Lower leg skin (tissue), 4 donors: ENCODE measurements around the gene ZNF75A. TPM values are rescaled to one million over a fixed set of nuclear protein-coding genes. Genes with fewer than 3 reads are reported as not detected.

Experiments
- DNase-seq, 2 donors: peaks; one replicate each; pipeline ENCODE4 v3.0.0-alpha.2; 2019; ENCODE audit warnings: low spot score in 2 of 2
- H3K4me3 ChIP-seq: fragments of 200-600 bp; sonication (generic); 2 replicates; pipeline ENCODE4 v1.5.1; 2017; ENCODE audit warnings: mild to moderate bottlenecking, low read depth; ENCODE audit not compliant: poor library complexity, severe bottlenecking
- CTCF ChIP-seq, 3 donors: fragments of 450-650 bp; IDR thresholded peaks; one replicate each; pipeline ENCODE4 v1.5.1; 2016; ENCODE audit warnings: antibody characterized with exemption in 3 of 3, mild to moderate bottlenecking in 3 of 3, moderate library complexity in 2 of 3
- POLR2A ChIP-seq, 2 donors: fragments of 450-650 bp; IDR thresholded peaks; one replicate each; pipeline ENCODE4 v1.6.1; 2016 to 2017; ENCODE audit warnings: antibody characterized with exemption in 2 of 2, mild to moderate bottlenecking in 1 of 2, moderate library complexity in 1 of 2
- WGBS, 2 donors: methylation state at CpG; one replicate each; pipeline ENCODE4 v1.1.5; 2018; 5-methylcytosine and 5-hydroxymethylcytosine counted together
- intact Hi-C: fragments of 100-400 bp; cut with DNase I; formaldehyde crosslinking; loops from one replicate; pipeline ENCODE4 v1.15.0; 2023; ENCODE audit warnings: low total_unique reads
- total RNA-seq, 4 donors: library from RNA; depleted of rRNA; stranded (reverse); fragments of >200 nt; gene quantifications; one replicate each; pipeline ENCODE4 v1.1.0, GENCODE V29; 2016

The ZNF75A gene
- total RNA-seq, 4 donors from 2014 or later = 13.3 to 23.5 (median 18.2) TPM

GRCh38 chr16:3348547-3349167 lies 43.4 kb downstream of the ZNF75A start:
- DNase-seq = no peak
- TF ChIP-seq POLR2A (IDR thresholded peaks at IDR 0.05) = no peak
- no peak for TF ChIP-seq CTCF (IDR thresholded peaks at IDR 0.05)
- intact Hi-C loops = no loop called here
- 49 to 62% methylated on average over 4 of the region's 4 CpGs for whole genome bisulfite sequencing, 2 donors
- no peak overlapping the region for H3K4me3 ChIP-seq

- H3K4me3 ChIP-seq = no peak overlapping the region
- TF ChIP-seq POLR2A (IDR thresholded peaks at IDR 0.05) (no peak), CTCF (IDR thresholded peaks at IDR 0.05) (no peak)
- 65 to 69% methylated on average over 13 of the region's 13 CpGs for WGBS, 2 donors
- no peak for DNase-seq
- intact Hi-C loops = no loop called here
These were observed 43.9 kb downstream of the ZNF75A start for GRCh38 chr16:3349175-3349574.

DNA sequence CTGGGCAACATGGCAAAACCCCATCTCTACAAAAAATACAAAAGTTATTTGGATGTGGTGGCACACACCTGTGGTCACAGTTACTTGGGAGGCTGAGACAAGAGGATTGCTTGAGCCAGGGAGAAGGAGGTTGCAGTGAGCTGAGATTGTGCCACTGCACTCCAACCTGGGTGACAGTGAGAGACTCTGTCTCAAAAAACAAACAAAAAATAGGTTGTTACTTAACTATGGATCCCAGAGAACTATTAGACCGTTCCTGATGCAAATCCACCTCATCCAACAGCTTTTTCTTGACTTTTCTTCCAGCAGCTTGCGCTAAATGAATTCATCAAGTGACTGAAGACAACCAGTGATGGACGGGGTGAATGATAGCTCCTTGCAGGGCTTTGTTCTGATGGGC lies 50.3 kb downstream of the ZNF75A start, which contains the start of gene OR2C1:
Gene OR2C1, plus strand, starts transcription at position 301 of the 400 bp plus-strand sequence. Its CDS starts 52 bp downstream, at position 353.
- no peak within 1 kb of the TSS for H3K4me3 ChIP-seq
- no peak for DNase-seq
- 73 to 77% methylated on average over 3 of the region's 3 CpGs for WGBS, 2 donors
- intact Hi-C loops = no loop called here
- TF ChIP-seq POLR2A (IDR thresholded peaks at IDR 0.05) = no peak
- TF ChIP-seq CTCF (IDR thresholded peaks at IDR 0.05) = no peak

DNA sequence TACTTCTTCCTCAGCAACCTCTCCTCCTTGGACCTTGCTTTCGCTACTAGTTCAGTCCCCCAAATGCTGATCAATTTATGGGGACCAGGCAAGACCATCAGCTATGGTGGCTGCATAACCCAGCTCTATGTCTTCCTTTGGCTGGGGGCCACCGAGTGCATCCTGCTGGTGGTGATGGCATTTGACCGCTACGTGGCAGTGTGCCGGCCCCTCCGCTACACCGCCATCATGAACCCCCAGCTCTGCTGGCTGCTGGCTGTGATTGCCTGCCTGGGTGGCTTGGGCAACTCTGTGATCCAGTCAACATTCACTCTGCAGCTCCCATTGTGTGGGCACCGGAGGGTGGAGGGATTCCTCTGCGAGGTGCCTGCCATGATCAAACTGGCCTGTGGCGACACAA lies 50.8 kb downstream of the ZNF75A start:
- no peak overlapping the region for H3K4me3 ChIP-seq
- WGBS, 2 donors = 81 to 85% methylated on average over 10 of the region's 10 CpGs
- peak in 1 of 2 donors; percentile 21 for DNase-seq
- TF ChIP-seq POLR2A (IDR thresholded peaks at IDR 0.05) (no peak), CTCF (IDR thresholded peaks at IDR 0.05) (no peak)
- intact Hi-C loops = no loop called here

GRCh38 chr16:3358871-3359270 lies 53.6 kb downstream of the ZNF75A start:
- WGBS, 2 donors = 0% methylated on average over 1 of the region's 1 CpG
- TF ChIP-seq CTCF (IDR thresholded peaks at IDR 0.05) (no peak), POLR2A (IDR thresholded peaks at IDR 0.05) (no peak)
- DNase-seq = no peak
- H3K4me3 ChIP-seq = no peak overlapping the region
- intact Hi-C loops = no loop called here

DNA sequence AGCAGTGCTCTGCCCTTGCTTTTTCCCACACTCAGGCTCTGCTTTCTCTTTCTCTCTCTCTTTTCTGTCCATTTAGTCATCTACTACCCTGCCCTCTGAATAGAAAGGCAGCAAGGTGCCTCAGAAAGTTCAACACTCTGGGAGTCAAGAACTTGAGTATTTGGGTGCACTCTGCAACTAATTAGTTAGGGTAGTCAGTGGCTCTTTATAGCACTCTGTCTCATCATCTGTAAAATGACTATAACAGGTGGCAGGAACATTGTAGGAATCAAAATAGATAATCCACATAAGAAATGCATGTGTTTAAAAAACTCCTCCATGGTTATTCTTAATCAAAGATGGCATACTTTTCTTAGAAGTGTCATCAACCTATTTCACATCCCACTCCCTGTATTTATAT lies 57.6 kb downstream of the ZNF75A start:
- no peak for TF ChIP-seq CTCF (IDR thresholded peaks at IDR 0.05)
- no peak for TF ChIP-seq POLR2A (IDR thresholded peaks at IDR 0.05)
- intact Hi-C loops = no loop called here
- no peak overlapping the region for H3K4me3 ChIP-seq
- no peak for DNase-seq
